Measurements from ENCODE around the gene FOXP2.

Gene FOXP2

GRCh38 chr7:114659409-114660125 lies 245.0 kb downstream of the FOXP2 start:
- no peak overlapping the region for H3K4me3 ChIP-seq (replicated peaks in 1 of 2; ENCODE audit: low read depth in 2 of 2, low read length in 2 of 2)
- DNase-seq (ENCODE audit: low read depth in 2 of 2), result no peak
- no peak for TF ChIP-seq CTCF (IDR thresholded peaks at IDR 0.05; ENCODE audit: low read depth, low read length)

GRCh38 chr7:114660126-114660486 lies 245.5 kb downstream of the FOXP2 start:
- no peak for DNase-seq (ENCODE audit: low read depth in 2 of 2)
- no peak for TF ChIP-seq CTCF (IDR thresholded peaks at IDR 0.05; ENCODE audit: low read depth, low read length)

GRCh38 chr7:114660753-114661152 lies 246.1 kb downstream of the FOXP2 start:
- no peak for DNase-seq (ENCODE audit: low read depth in 2 of 2)
- no peak overlapping the region for H3K4me3 ChIP-seq (replicated peaks in 1 of 2; ENCODE audit: low read depth in 2 of 2, low read length in 2 of 2)
- no peak for TF ChIP-seq CTCF (IDR thresholded peaks at IDR 0.05; ENCODE audit: low read depth, low read length)

More at GRCh38 chr7:114660126-114660486, 245.5 kb downstream of the FOXP2 start:
- no peak overlapping the region for H3K4me3 ChIP-seq (replicated peaks in 1 of 2; ENCODE audit: low read depth in 2 of 2, low read length in 2 of 2)

DNA sequence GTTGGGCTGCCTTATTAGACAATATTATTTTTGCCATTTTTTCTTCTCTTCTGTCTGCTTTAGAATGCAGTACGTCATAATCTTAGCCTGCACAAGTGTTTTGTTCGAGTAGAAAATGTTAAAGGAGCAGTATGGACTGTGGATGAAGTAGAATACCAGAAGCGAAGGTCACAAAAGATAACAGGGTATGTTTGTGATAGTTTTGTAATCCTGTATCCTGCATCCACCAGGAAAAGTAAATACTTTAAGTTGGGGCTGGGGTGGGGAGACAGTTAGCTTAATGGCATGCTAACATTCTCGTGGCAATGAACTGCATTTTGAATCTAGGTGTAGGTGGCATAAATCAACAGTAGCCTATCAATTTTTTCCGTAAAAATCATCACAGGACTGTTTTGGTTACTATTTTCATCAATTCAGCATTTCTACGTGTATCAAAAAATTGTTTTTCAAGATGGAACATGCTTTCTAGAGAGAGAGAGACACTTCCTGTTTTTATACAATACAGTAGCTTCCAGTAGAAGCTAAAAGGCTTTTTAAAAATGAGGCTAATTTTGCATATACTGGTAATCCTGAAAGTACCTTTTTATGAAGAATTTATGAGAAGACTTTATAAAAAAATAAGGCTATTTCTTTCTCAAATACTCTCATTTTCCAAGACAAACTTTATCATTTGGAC lies 247.5 kb downstream of the FOXP2 start:
- no peak for TF ChIP-seq CTCF (IDR thresholded peaks at IDR 0.05; ENCODE audit: low read depth, low read length)
- H3K4me3 ChIP-seq (replicated peaks in 1 of 2; ENCODE audit: low read depth in 2 of 2, low read length in 2 of 2), result no peak overlapping the region
- no peak for DNase-seq (ENCODE audit: low read depth in 2 of 2)

DNA sequence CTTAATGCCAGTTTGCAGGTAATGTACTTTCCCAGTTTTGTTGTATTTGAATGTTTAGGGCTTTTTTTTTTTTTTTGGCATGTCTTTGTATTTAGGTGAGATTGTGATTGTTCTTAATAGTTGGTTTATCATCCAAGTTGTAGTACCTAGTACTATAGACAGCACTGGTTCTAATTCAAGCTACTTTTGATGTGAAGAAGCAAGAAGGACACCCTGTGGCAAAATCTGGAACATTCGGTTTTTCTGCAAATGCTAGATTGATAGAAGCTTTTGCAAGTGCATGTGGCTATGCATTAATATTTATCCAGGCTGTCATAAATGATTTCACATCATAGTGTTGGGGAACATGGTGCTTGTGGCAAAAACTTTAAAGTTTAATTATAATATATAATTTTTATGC lies 248.9 kb downstream of the FOXP2 start:
- H3K4me3 ChIP-seq (replicated peaks in 1 of 2; ENCODE audit: low read depth in 2 of 2, low read length in 2 of 2), result no peak overlapping the region
- TF ChIP-seq CTCF (IDR thresholded peaks at IDR 0.05; ENCODE audit: low read depth, low read length), result peak; percentile 6
- peak in 1 of 2 donors; percentile 57 for DNase-seq (ENCODE audit: low read depth in 2 of 2)

DNA sequence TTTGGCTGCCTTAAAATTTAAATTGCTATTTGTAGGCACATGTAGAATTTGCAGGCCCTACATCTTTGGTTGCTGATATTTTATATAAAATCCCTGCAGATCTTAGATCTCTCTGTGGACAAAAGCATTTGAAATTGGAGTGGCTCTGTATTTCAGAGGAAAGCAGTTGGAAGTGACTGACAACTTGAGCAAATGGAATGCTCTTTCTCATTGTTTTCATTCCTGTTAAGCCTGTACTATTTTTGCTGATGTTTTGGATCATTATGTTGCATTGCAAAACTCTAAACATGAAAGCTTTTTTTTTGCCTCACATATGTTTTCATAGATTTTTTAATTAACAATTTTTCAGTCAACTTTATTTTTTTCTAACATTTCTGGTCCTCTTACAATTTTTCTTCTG lies 256.1 kb downstream of the FOXP2 start:
- H3K4me3 ChIP-seq (replicated peaks in 1 of 2; ENCODE audit: low read depth in 2 of 2, low read length in 2 of 2), result no peak overlapping the region
- no peak for TF ChIP-seq CTCF (IDR thresholded peaks at IDR 0.05; ENCODE audit: low read depth, low read length)
- DNase-seq (ENCODE audit: low read depth in 2 of 2), result peak in 1 of 2 donors; percentile 6
